Loucy (cell line): Measurements from ENCODE around the gene NHLH1.

Source experiments
- EZH2phosphoT487 ChIP-seq: fragments of 200-600 bp; IDR thresholded peaks from 2 replicates; pipeline ENCODE4 v1.6.1; 2018; ENCODE audit warnings: antibody characterized with exemption, mild to moderate bottlenecking, moderate library complexity, borderline replicate concordance
- TF ChIP-seq, protein P1 (sequence below): fragments of 200-600 bp; sonication (generic); conservative IDR thresholded peaks from 2 replicates; pipeline ENCODE4 v1.5.1; 2014; ENCODE audit warnings: mild to moderate bottlenecking, antibody characterized with exemption, low read length

DNA sequence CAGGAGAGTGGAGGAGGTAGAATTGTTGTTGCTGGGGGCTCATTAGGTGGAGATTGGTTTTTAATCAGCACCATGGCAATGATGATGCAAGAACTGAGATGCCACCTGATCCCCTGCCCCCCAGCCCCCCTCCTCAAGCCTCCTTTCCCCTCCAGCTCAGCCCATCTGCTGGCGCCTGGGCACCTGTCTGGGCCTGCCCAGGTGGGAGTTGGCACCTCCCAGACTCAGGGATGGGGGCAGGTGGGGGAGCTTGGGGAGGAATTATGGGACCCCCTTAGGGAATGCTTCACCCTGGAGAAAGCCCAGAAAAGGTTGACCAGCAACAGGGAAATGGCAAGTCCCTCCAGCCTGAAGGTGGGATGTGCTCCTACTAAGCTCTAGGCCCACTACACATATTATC, 1.5 kb upstream of the NHLH1 start:
- TF ChIP-seq, protein P1, sequence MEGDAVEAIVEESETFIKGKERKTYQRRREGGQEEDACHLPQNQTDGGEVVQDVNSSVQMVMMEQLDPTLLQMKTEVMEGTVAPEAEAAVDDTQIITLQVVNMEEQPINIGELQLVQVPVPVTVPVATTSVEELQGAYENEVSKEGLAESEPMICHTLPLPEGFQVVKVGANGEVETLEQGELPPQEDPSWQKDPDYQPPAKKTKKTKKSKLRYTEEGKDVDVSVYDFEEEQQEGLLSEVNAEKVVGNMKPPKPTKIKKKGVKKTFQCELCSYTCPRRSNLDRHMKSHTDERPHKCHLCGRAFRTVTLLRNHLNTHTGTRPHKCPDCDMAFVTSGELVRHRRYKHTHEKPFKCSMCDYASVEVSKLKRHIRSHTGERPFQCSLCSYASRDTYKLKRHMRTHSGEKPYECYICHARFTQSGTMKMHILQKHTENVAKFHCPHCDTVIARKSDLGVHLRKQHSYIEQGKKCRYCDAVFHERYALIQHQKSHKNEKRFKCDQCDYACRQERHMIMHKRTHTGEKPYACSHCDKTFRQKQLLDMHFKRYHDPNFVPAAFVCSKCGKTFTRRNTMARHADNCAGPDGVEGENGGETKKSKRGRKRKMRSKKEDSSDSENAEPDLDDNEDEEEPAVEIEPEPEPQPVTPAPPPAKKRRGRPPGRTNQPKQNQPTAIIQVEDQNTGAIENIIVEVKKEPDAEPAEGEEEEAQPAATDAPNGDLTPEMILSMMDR, result no peak
- TF ChIP-seq EZH2phosphoT487, result no peak
